CD8-positive, alpha-beta memory T cell (primary cell): ENCODE results near the gene GMDS. TPM values are rescaled to one million over a fixed set of nuclear protein-coding genes. Genes with fewer than 3 reads are reported as not detected.

Experiments used
- CTCF ChIA-PET: fragments of 350-600 bp; sonication (Branson Sonifier 250); formaldehyde crosslinking; loops from one replicate; lab custom pipeline; 2021; ENCODE audit warnings: antibody characterized with exemption; lab: Charles Lee
- POLR2A ChIA-PET: fragments of 350-600 bp; sonication (Branson Sonifier 250); formaldehyde crosslinking; loops from one replicate; lab custom pipeline; 2021; ENCODE audit warnings: antibody characterized with exemption; lab: Charles Lee
- DNase-seq, 5 donors: peaks; one replicate each; pipeline versions ENCODE4 v3.0.0 to v3.0.0-alpha.2; 2020 to 2022; ENCODE audit warnings: mixed read lengths in 1 of 5
- H3K27ac ChIP-seq: one replicate; pipeline ENCODE4 v1.7.0; 2013; ENCODE audit warnings: low read depth, mild to moderate bottlenecking, low read length, moderate library complexity
- H3K27me3 ChIP-seq: 2 replicates; pipeline ENCODE4 v1.7.0; 2013; ENCODE audit warnings: low read length, mild to moderate bottlenecking; ENCODE audit not compliant: insufficient read depth, poor library complexity, severe bottlenecking
- H3K36me3 ChIP-seq: 2 replicates; pipeline ENCODE4 v1.7.0; 2013; ENCODE audit warnings: mild to moderate bottlenecking, low read length, moderate library complexity; ENCODE audit not compliant: insufficient read depth
- H3K4me1 ChIP-seq: 2 replicates; pipeline ENCODE4 v1.7.0; 2013; ENCODE audit warnings: mild to moderate bottlenecking, low read length, moderate library complexity; ENCODE audit not compliant: insufficient read depth
- H3K4me3 ChIP-seq: 2 replicates; pipeline ENCODE4 v1.7.0; 2013; ENCODE audit warnings: mild to moderate bottlenecking, low read length
- H3K9me3 ChIP-seq: 2 replicates; pipeline ENCODE4 v1.7.0; 2013; ENCODE audit warnings: mild to moderate bottlenecking, low read length
- H3K27ac Mint-ChIP-seq, 8 donors: one replicate each; pipeline ENCODE4 v1.8.0; 2020 to 2021; ENCODE audit warnings: mixed read lengths in 8 of 8, mild to moderate bottlenecking in 6 of 8, inconsistent platforms in 3 of 8, moderate library complexity in 3 of 8
- H3K27me3 Mint-ChIP-seq, 2 donors: one replicate each; pipeline ENCODE4 v1.8.0; 2020 to 2021; ENCODE audit warnings: mixed read lengths in 2 of 2, mild to moderate bottlenecking in 1 of 2, moderate library complexity in 1 of 2
- H3K36me3 Mint-ChIP-seq, 3 donors: one replicate each; pipeline ENCODE4 v1.8.0; 2020 to 2021; ENCODE audit warnings: mixed read lengths in 3 of 3, inconsistent platforms in 1 of 3, mild to moderate bottlenecking in 1 of 3
- H3K4me1 Mint-ChIP-seq, 3 donors: one replicate each; pipeline ENCODE4 v1.8.0; 2020 to 2021; ENCODE audit warnings: mixed read lengths in 3 of 3, inconsistent platforms in 1 of 3, mild to moderate bottlenecking in 1 of 3
- H3K4me3 Mint-ChIP-seq, 7 donors: one replicate each; pipeline ENCODE4 v1.8.0; 2020 to 2021; ENCODE audit warnings: mixed read lengths in 7 of 7, mild to moderate bottlenecking in 6 of 7, moderate library complexity in 4 of 7, inconsistent platforms in 2 of 7
- H3K9me3 Mint-ChIP-seq, 5 donors: one replicate each; pipeline ENCODE4 v1.8.0; 2020 to 2022; ENCODE audit warnings: mixed read lengths in 5 of 5, mild to moderate bottlenecking in 3 of 5, moderate library complexity in 2 of 5, inconsistent platforms in 1 of 5
- polyA plus RNA-seq: library from polyadenylated mRNA; unstranded; fragments of 300-500 nt; fragmentation: Illumina TruSeq; gene quantifications from one replicate; pipeline ENCODE4 v1.2.3, GENCODE V29; 2021
- total RNA-seq, 2 experiments: library from RNA; stranded (reverse); gene quantifications; one replicate each; pipeline ENCODE4 v1.2.3, GENCODE V29; 2021

GMDS gene
- total and polyA plus RNA-seq, 3 experiments from 2014 or later, result 16.4 to 33.4 (median 28.6) TPM

- DNase-seq, result no peak
- H3K27ac Mint-ChIP-seq, result no peak overlapping the region
- Histone ChIP-seq H3K4me3 (no peak overlapping the region), H3K9me3 (no peaks in the 10 kb centered on the region), H3K4me1 (no peaks in the 10 kb centered on the region), H3K27me3 (no peaks in the 10 kb centered on the region), H3K36me3 (no peaks in the 10 kb centered on the region), H3K27ac (no peak overlapping the region)
- H3K36me3 Mint-ChIP-seq, result no peaks in the 10 kb centered on the region
- POLR2A ChIA-PET, result no interaction called here
- no peaks in the 10 kb centered on the region for H3K9me3 Mint-ChIP-seq
- CTCF ChIA-PET, result interaction anchor here (0.7 to 1.1 kb wide), 3 partner anchors 590 to 602 kb away, joined by 3 to 4 read pairs (median 4); no protein-coding TSS in a partner anchor
- peaks cover 0 to 2% of the 10 kb centered on the region in 2 donors for H3K27me3 Mint-ChIP-seq
- H3K4me1 Mint-ChIP-seq, result peaks cover 0 to 6% (median 4%) of the 10 kb centered on the region in 3 donors
- H3K4me3 Mint-ChIP-seq, result no peak overlapping the region
Measured at GRCh38 chr6:2197177-2197671, 48.2 kb downstream of the GMDS start.

DNA sequence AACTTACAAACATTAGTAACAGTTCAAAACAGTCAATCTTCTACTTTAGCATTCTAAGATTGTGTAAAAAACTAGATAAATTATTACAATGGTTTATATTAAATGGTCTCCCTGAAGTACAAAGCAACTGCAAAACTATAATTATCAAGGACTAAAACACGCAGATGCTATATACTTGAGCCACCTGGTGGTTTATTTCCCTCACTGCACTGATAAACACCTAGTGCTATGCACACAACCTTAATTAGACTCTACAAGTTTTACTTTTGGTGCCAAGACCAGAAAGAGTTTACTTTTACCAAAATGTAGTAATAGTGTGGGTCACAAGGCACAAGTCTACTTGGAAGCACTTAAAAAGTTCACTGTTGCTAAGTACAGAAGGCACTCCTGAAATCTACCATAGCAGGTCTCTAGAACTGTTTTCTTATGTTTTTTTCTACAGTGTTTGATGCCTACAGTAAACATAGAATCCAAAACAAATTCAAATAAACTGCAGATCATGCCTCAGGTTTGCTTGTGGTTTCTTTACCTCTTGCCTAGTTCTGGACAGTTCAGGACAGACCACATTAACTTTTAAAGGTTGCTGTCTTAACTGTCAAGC, 49.2 kb downstream of the GMDS start:
- Histone ChIP-seq H3K27ac (no peak overlapping the region), H3K9me3 (no peaks in the 10 kb centered on the region), H3K4me1 (no peaks in the 10 kb centered on the region), H3K36me3 (no peaks in the 10 kb centered on the region), H3K27me3 (no peaks in the 10 kb centered on the region), H3K4me3 (no peak overlapping the region)
- CTCF ChIA-PET, result interaction anchor here (0.7 to 1.3 kb wide), 2 partner anchors 438 to 591 kb away, joined by 4 read pairs; no protein-coding TSS in a partner anchor
- Mint-ChIP-seq H3K27me3 (peaks cover 0 to 2% of the 10 kb centered on the region in 2 donors), H3K4me1 (peaks cover 0 to 6% (median 4%) of the 10 kb centered on the region in 3 donors), H3K4me3 (no peak overlapping the region), H3K9me3 (no peaks in the 10 kb centered on the region), H3K36me3 (no peaks in the 10 kb centered on the region), H3K27ac (peak overlapping the region in 1 of 8 donors; percentile 43)
- POLR2A ChIA-PET, result no interaction called here
- DNase-seq, result peak in 2 of 5 donors; percentile 19 to 30

DNA sequence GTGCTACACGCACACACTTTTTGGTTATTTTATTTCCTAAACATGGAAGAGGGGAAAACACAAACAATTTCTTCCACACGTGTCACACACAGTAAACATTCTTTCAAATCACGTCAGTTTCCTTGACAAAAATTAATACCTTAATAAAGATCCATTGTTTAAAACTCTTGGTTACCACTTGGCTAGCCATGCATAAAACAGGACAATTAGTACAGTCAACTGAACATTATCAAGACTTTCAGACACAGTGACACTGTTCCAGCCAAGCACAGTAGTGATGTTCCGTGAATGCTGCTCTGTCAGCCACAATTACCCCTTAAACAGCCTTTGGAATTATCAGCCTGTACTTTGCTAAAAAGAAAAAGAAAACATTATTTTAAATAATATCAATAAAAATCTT, 50.8 kb downstream of the GMDS start:
- H3K27me3 Mint-ChIP-seq, result peaks cover 0 to 2% of the 10 kb centered on the region in 2 donors
- Histone ChIP-seq H3K4me1 (no peaks in the 10 kb centered on the region), H3K9me3 (no peaks in the 10 kb centered on the region), H3K27ac (no peak overlapping the region), H3K4me3 (no peak overlapping the region), H3K27me3 (no peaks in the 10 kb centered on the region), H3K36me3 (no peaks in the 10 kb centered on the region)
- ChIA-PET POLR2A (no interaction called here), CTCF (interaction anchor here (1.3 to 1.5 kb wide), 2 partner anchors 440 to 598 kb away, joined by 4 to 7 read pairs; no protein-coding TSS in a partner anchor)
- H3K36me3 Mint-ChIP-seq, result no peaks in the 10 kb centered on the region
- H3K4me3 Mint-ChIP-seq, result no peak overlapping the region
- H3K9me3 Mint-ChIP-seq, result no peaks in the 10 kb centered on the region
- no peak overlapping the region for H3K27ac Mint-ChIP-seq
- no peak for DNase-seq
- H3K4me1 Mint-ChIP-seq, result peaks cover 0 to 6% (median 4%) of the 10 kb centered on the region in 3 donors

GRCh38 chr6:2193931-2194330, 51.5 kb downstream of the GMDS start:
- Mint-ChIP-seq H3K27ac (no peak overlapping the region), H3K4me1 (peaks cover 0 to 6% (median 4%) of the 10 kb centered on the region in 3 donors), H3K27me3 (peaks cover 0 to 2% of the 10 kb centered on the region in 2 donors), H3K4me3 (no peak overlapping the region), H3K9me3 (no peaks in the 10 kb centered on the region), H3K36me3 (no peaks in the 10 kb centered on the region)
- Histone ChIP-seq H3K4me1 (no peaks in the 10 kb centered on the region), H3K36me3 (no peaks in the 10 kb centered on the region), H3K27ac (no peak overlapping the region), H3K4me3 (no peak overlapping the region), H3K9me3 (no peaks in the 10 kb centered on the region), H3K27me3 (no peaks in the 10 kb centered on the region)
- ChIA-PET CTCF (no interaction called here), POLR2A (no interaction called here)
- DNase-seq, result no peak

DNA sequence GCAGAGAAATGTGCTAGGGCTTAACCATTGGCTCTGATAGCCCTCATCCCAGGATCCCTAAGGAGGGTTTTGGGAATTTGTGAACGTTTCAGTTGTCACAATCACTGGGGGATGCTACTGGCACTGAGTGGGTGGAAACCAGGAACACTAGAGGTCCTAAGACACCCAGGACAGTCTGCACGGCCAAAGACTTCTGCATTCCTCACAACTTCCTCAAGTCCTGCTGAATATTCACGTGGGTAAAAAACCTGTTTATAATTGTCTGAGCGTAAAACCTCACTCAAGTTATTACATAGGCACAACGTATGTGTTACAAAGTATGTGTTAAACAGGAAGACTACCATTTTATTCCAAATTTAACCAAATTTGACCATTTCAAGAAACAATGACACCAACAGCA, 52.4 kb downstream of the GMDS start:
- Histone ChIP-seq H3K4me1 (no peaks in the 10 kb centered on the region), H3K27ac (no peak overlapping the region), H3K27me3 (no peaks in the 10 kb centered on the region), H3K36me3 (no peaks in the 10 kb centered on the region), H3K4me3 (no peak overlapping the region), H3K9me3 (no peaks in the 10 kb centered on the region)
- Mint-ChIP-seq H3K9me3 (no peaks in the 10 kb centered on the region), H3K4me1 (peaks cover 0 to 6% (median 4%) of the 10 kb centered on the region in 3 donors), H3K4me3 (no peak overlapping the region), H3K27me3 (peaks cover 0 to 2% of the 10 kb centered on the region in 2 donors), H3K27ac (no peak overlapping the region), H3K36me3 (no peaks in the 10 kb centered on the region)
- ChIA-PET CTCF (interaction anchor here (1.1 kb wide), 1 partner anchor 592 kb away, joined by 3 read pairs; no protein-coding TSS in a partner anchor), POLR2A (no interaction called here)
- no peak for DNase-seq

GRCh38 chr6:2191390-2191740, 54.0 kb downstream of the GMDS start:
- Histone ChIP-seq H3K27ac (no peak overlapping the region), H3K4me1 (no peaks in the 10 kb centered on the region), H3K36me3 (no peaks in the 10 kb centered on the region), H3K4me3 (no peak overlapping the region), H3K9me3 (no peaks in the 10 kb centered on the region), H3K27me3 (no peaks in the 10 kb centered on the region)
- Mint-ChIP-seq H3K27ac (no peak overlapping the region), H3K4me3 (no peak overlapping the region), H3K4me1 (peaks cover 3 to 4% (median 4%) of the 10 kb centered on the region in 3 donors), H3K9me3 (no peaks in the 10 kb centered on the region), H3K36me3 (no peaks in the 10 kb centered on the region), H3K27me3 (peaks cover 0 to 2% of the 10 kb centered on the region in 2 donors)
- CTCF ChIA-PET, result interaction anchor here (1.4 to 1.7 kb wide), 2 partner anchors 9 to 595 kb away, joined by 3 to 4 read pairs; no protein-coding TSS in a partner anchor
- no peak for DNase-seq
- POLR2A ChIA-PET, result no interaction called here

DNA sequence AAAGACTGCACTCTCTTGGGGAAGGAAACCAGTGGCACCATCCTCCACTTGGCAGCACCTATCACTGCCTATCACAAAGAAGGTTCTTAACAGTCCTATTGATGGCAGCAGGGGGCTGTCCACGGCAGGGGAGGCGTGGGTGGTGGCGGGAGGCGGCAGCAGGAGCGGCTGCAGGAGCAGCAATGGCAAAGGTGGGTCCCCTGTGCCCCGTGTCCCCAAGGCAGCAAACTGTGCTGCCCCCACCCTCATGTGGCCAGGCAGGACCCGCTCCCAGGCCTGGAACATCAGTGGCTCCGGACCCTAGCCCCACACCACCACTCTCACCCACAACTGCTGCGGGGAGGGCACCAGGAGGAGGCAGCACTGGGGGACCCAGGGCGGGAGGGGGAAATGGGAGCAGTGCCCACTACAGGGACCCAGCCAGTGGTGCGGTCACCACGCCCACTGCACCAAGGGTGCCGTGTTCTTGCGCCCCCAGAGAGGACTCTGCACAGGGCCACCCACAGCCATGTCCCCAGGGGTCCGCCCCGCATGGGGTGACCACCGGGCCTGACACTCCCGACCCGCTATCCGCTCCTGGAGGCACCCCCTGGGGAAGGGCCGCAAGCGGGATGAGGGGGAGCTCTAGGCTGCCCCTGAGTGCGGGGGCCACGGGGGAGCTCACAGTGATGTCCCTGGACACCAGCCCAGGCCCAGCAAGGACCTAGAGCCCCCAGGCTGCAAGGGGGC, 54.6 kb downstream of the GMDS start:
- Histone ChIP-seq H3K9me3 (no peaks in the 10 kb centered on the region), H3K36me3 (no peaks in the 10 kb centered on the region), H3K4me1 (no peaks in the 10 kb centered on the region), H3K27me3 (no peaks in the 10 kb centered on the region), H3K27ac (no peak overlapping the region), H3K4me3 (no peak overlapping the region)
- Mint-ChIP-seq H3K36me3 (no peaks in the 10 kb centered on the region), H3K4me1 (peaks cover 0 to 5% (median 4%) of the 10 kb centered on the region in 3 donors), H3K4me3 (no peak overlapping the region), H3K27me3 (peaks cover 0 to 2% of the 10 kb centered on the region in 2 donors), H3K9me3 (no peaks in the 10 kb centered on the region), H3K27ac (no peak overlapping the region)
- POLR2A ChIA-PET, result no interaction called here
- CTCF ChIA-PET, result interaction anchor here (1.7 kb wide), 1 partner anchor 8 kb away, joined by 4 read pairs; no protein-coding TSS in a partner anchor
- DNase-seq, result no peak

GRCh38 chr6:2188856-2189384, 56.5 kb downstream of the GMDS start:
- Mint-ChIP-seq H3K27me3 (peaks cover 0 to 2% of the 10 kb centered on the region in 2 donors), H3K9me3 (no peaks in the 10 kb centered on the region), H3K4me1 (peaks cover 0 to 5% (median 4%) of the 10 kb centered on the region in 3 donors), H3K4me3 (no peak overlapping the region), H3K36me3 (no peaks in the 10 kb centered on the region), H3K27ac (peak overlapping the region in 1 of 8 donors; percentile 47)
- no peak for DNase-seq
- no peaks in the 10 kb centered on the region for H3K36me3 ChIP-seq
- no peaks in the 10 kb centered on the region for H3K4me1 ChIP-seq
- no peaks in the 10 kb centered on the region for H3K9me3 ChIP-seq
- CTCF ChIA-PET, result no interaction called here
- H3K27me3 ChIP-seq, result no peaks in the 10 kb centered on the region
- POLR2A ChIA-PET, result no interaction called here
- no peak overlapping the region for H3K4me3 ChIP-seq
- no peak overlapping the region for H3K27ac ChIP-seq
